ENCODE results near the gene RELCH.

The RELCH gene

DNA sequence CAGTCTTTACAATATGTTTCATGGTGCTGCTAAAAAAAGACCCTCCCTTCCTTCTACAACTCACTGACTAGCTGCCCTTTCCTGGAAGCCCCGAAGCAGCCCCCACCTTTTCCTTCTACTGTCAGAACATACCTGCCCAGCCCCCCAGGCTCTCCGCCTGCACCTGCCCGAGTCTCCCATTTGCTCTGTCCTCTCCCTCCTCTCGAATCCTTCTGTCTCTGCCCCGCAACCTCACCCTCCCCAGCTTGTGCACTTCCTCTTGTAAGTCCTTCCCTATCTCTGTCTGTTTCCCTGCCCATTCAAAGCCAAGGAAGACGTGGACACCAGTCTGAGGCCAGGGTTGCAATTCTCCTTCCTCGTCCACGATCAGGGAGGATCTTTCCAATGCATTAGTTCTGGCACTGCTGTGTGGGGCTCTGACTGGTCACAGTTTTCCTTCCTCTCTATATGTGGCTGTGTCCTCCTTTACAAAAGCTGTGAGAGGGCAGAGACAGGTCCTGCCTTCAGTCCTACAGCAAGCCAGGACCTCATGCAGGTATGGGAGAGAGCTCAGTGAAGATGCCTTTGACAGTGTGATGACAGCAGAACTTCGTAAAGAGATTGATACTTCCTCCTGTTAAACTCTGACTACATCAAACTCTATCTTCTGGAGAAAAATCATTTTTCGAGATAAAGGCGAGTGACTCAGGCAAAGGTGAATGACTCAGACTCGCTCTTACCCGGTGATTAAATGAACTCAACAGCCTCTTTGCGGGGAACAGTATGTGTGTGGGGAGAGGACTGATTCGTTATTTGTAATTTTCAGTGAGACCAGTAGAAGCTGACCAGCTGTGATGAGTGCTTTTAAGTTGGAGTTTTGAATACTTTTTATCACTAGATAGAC lies 152.3 kb downstream of the RELCH start:
- H3K27ac ChIP-seq: no peak overlapping the region
- TF ChIP-seq, protein P1, sequence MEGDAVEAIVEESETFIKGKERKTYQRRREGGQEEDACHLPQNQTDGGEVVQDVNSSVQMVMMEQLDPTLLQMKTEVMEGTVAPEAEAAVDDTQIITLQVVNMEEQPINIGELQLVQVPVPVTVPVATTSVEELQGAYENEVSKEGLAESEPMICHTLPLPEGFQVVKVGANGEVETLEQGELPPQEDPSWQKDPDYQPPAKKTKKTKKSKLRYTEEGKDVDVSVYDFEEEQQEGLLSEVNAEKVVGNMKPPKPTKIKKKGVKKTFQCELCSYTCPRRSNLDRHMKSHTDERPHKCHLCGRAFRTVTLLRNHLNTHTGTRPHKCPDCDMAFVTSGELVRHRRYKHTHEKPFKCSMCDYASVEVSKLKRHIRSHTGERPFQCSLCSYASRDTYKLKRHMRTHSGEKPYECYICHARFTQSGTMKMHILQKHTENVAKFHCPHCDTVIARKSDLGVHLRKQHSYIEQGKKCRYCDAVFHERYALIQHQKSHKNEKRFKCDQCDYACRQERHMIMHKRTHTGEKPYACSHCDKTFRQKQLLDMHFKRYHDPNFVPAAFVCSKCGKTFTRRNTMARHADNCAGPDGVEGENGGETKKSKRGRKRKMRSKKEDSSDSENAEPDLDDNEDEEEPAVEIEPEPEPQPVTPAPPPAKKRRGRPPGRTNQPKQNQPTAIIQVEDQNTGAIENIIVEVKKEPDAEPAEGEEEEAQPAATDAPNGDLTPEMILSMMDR (IDR thresholded peaks at IDR 0.05): no peak
- TF ChIP-seq ZFX (IDR thresholded peaks at IDR 0.05; ENCODE audit: borderline replicate concordance): no peak

- no peak overlapping the region for H3K27ac ChIP-seq
- TF ChIP-seq, protein P1 (IDR thresholded peaks at IDR 0.05): no peak
- TF ChIP-seq ZFX (IDR thresholded peaks at IDR 0.05; ENCODE audit: borderline replicate concordance): no peak
Measured at GRCh38 chr18:62340996-62341395, 153.9 kb downstream of the RELCH start.

DNA sequence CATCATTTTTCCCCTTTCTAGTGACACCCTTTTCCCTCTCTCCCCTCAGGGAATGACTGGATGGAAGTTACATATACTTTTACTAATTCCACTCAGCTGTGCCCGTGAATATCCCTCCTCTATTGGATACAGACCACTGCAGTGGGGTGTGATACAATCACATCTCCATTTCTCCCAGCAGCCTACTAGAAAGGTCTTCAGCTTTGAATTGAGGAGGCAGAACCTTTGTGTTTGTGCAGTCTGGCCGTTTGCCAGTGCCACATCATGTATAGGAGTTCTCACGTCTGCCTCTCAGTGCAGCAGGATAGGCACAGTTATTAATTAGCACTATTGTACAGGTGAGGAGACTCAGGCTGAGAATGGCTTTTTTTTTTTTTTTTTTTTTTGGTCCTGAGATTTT lies 154.4 kb downstream of the RELCH start:
- TF ChIP-seq, protein P1 (IDR thresholded peaks at IDR 0.05): no peak
- no peak for TF ChIP-seq ZFX (IDR thresholded peaks at IDR 0.05; ENCODE audit: borderline replicate concordance)
- no peak overlapping the region for H3K27ac ChIP-seq

DNA sequence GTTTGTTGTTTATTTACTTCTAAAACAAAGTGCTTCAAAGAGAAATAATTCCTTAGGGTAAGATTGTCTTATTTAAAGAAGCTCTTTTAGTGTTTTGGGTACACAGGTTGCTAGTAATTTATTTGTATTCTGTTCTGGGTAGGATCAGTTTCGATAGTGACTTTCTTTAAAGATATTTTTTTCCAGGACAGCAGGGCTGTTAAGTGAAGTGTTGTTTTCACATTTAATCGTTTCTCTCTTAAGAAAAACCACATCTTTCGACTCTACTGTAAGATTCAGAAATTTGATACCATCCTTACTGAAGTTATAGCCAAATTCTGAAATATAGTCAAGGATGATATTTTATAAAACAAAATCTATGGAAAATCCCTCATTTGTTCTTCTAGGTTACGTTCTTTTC lies 155.8 kb downstream of the RELCH start:
- TF ChIP-seq, protein P1 (IDR thresholded peaks at IDR 0.05): no peak
- no peak for TF ChIP-seq ZFX (IDR thresholded peaks at IDR 0.05; ENCODE audit: borderline replicate concordance)

GRCh38 chr18:62343316-62343715 lies 156.3 kb downstream of the RELCH start:
- no peak overlapping the region for H3K27ac ChIP-seq
- TF ChIP-seq, protein P1 (IDR thresholded peaks at IDR 0.05): no peak
- no peak for TF ChIP-seq ZFX (IDR thresholded peaks at IDR 0.05; ENCODE audit: borderline replicate concordance)

More for the DNA sequence above, 155.8 kb downstream of the RELCH start:
- H3K27ac ChIP-seq: no peak overlapping the region

DNA sequence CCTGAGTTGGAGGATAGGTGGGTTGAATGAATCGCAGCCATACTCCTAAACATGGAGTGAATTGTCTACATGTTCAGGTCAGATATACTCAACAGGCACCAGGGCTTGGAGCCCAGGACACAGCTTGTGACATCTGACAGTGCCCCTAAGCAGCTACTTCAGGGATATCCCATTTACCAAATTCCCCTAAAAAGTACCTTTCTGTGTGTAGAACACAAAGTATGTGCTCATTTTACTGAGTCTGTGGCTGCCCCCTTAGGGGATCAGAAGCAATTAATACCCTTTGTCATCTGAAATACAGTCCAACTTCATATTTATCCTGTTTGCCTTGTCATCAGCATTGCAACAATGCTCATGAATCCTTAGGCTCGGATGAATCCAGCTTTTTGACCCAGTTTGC lies 158.9 kb downstream of the RELCH start:
- no peak overlapping the region for H3K27ac ChIP-seq
- TF ChIP-seq, protein P1 (IDR thresholded peaks at IDR 0.05): no peak
- TF ChIP-seq ZFX (IDR thresholded peaks at IDR 0.05; ENCODE audit: borderline replicate concordance): no peak

DNA sequence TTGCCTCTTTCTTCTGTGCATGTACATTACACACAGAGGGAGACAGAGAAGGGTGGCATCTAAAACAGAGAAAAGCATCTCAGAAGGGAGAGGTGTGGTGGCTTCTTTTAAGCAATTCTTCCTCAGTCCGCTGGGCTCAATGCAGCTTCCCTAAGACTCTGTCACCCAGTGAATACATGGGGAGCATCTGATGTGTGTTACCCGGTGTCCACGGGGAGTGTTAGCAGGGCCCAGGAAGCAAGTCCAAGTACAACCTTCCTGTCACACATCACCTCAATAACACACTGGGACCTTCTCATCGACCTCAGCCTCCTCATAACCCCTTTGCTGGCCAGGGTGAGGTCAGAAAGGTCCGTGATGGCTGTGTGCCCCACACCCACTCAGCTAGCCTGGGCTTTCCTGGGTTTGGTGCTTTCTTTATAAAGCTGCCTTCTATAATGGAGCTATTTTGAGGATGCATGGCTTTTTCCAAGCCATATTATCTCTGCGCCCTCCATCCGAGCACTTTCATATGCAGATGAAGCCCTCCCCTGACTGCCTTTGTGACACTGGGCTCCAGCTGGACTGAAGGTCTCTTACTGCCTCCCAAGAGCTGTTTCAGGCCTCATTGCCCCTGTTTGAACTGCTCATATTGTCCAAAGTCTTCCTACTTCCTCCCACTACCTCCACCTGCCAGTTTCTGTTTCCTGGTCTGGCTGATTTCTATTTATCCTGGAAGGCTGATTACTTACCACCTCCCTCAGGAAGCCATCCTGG lies 159.5 kb downstream of the RELCH start:
- H3K27ac ChIP-seq: no peak overlapping the region
- TF ChIP-seq, protein P1 (IDR thresholded peaks at IDR 0.05): no peak
- TF ChIP-seq ZFX (IDR thresholded peaks at IDR 0.05; ENCODE audit: borderline replicate concordance): no peak

Data from 22Rv1 (cell line).